SKM-1 treated with dmso at 0.1 percent for 144 hours (cell line): ENCODE data around the gene CEP78.

Experiments
- DNase-seq: peaks from one replicate; lab custom pipeline; 2025; ENCODE audit not compliant: unreplicated experiment; lab: John Stamatoyannopoulos, UW

The CEP78 gene

GRCh38 chr9:78326564-78326963, 90.7 kb downstream of the CEP78 start:
- DNase-seq = no peak
